GM23248 (cell line): ENCODE measurements around the gene CCL19. TPM values are rescaled to one million over a fixed set of nuclear protein-coding genes. Genes with fewer than 3 reads are reported as not detected.

Experiments
- DNase-seq: peaks from one replicate; pipeline ENCODE4 v3.0.0-alpha.2; 2015
- H2AFZ ChIP-seq: fragments of 200-600 bp; sonication (generic); 2 replicates; pipeline ENCODE4 v1.6.1; 2016; ENCODE audit warnings: antibody characterized with exemption
- H3F3A ChIP-seq: fragments of 200-600 bp; sonication (generic); 2 replicates; pipeline ENCODE4 v1.6.1; 2016; ENCODE audit warnings: mild to moderate bottlenecking, antibody characterized with exemption, mixed run types; ENCODE audit not compliant: insufficient read depth
- H3K27ac ChIP-seq: fragments of 200-600 bp; sonication (generic); 2 replicates; pipeline ENCODE4 v1.5.1; 2016; ENCODE audit warnings: mild to moderate bottlenecking
- H3K27me3 ChIP-seq: fragments of 200-600 bp; sonication (generic); replicated peaks from 2 replicates; pipeline ENCODE4 v1.6.1; 2016; ENCODE audit warnings: mild to moderate bottlenecking; ENCODE audit not compliant: insufficient read depth
- H3K36me3 ChIP-seq: fragments of 200-600 bp; sonication (generic); 2 replicates; pipeline ENCODE4 v1.6.1; 2016; ENCODE audit warnings: low read depth, mild to moderate bottlenecking
- H3K4me1 ChIP-seq: fragments of 200-600 bp; sonication (generic); 2 replicates; pipeline ENCODE4 v1.6.1; 2016; ENCODE audit warnings: mild to moderate bottlenecking; ENCODE audit not compliant: insufficient read depth
- H3K4me2 ChIP-seq: fragments of 200-600 bp; sonication (generic); one replicate; pipeline ENCODE4 v1.6.1; 2016; ENCODE audit warnings: mild to moderate bottlenecking; ENCODE audit not compliant: unreplicated experiment
- H3K4me3 ChIP-seq: fragments of 200-600 bp; sonication (generic); 2 replicates; pipeline ENCODE4 v1.5.1; 2016; ENCODE audit warnings: mild to moderate bottlenecking
- H3K79me2 ChIP-seq: fragments of 200-600 bp; sonication (generic); 2 replicates; pipeline ENCODE4 v1.6.1; 2016; ENCODE audit warnings: mild to moderate bottlenecking; ENCODE audit not compliant: insufficient read depth
- H3K9ac ChIP-seq: fragments of 200-600 bp; sonication (generic); 2 replicates; pipeline ENCODE4 v1.6.1; 2016; ENCODE audit warnings: mild to moderate bottlenecking
- H3K9me2 ChIP-seq: fragments of 200-600 bp; sonication (generic); 2 replicates; pipeline ENCODE4 v1.6.1; 2016; ENCODE audit warnings: mixed run types, mild to moderate bottlenecking, moderate library complexity; ENCODE audit not compliant: insufficient read depth
- H3K9me3 ChIP-seq: fragments of 200-600 bp; sonication (generic); one replicate; pipeline ENCODE4 v1.6.1; 2017; ENCODE audit warnings: low read depth
- H4K20me1 ChIP-seq: fragments of 200-600 bp; sonication (generic); 2 replicates; pipeline ENCODE4 v1.6.0; 2016; ENCODE audit not compliant: insufficient read depth
- EZH2 ChIP-seq: fragments of 200-600 bp; sonication (generic); IDR thresholded peaks from 2 replicates; pipeline ENCODE4 v1.6.1; 2018; ENCODE audit warnings: antibody characterized with exemption, mild to moderate bottlenecking; ENCODE audit not compliant: insufficient read depth, poor library complexity, severe bottlenecking
- EZH2phosphoT487 ChIP-seq: fragments of 200-600 bp; sonication (generic); IDR thresholded peaks from 2 replicates; pipeline ENCODE4 v1.6.1; 2018; ENCODE audit warnings: antibody characterized with exemption, moderate library complexity, mild to moderate bottlenecking, low read depth; ENCODE audit not compliant: insufficient read depth
- WGBS, 2 experiments: methylation state at CpG; one replicate each; pipeline ENCODE4 v1.1.6; 2015 to 2017; ENCODE audit warnings: low lambda C conversion rate in 2 of 2, low coverage in 1 of 2; ENCODE audit errors: missing lambda C conversion rate in 2 of 2; 5-methylcytosine and 5-hydroxymethylcytosine counted together
- in situ Hi-C: fragments of 300-500 bp; cut with MboI; formaldehyde crosslinking; loops from 2 replicates; pipeline ENCODE4 v1.15.0; 2020
- polyA plus RNA-seq: library from polyadenylated mRNA; unstranded; fragments of >200 nt; fragmentation: Nextera tagmentation; extraction: Ambion mirVana; gene quantifications from 2 replicates; pipeline ENCODE4 v1.2.1, GENCODE V29; 2016
- total RNA-seq: library from RNA; depleted of rRNA; stranded (reverse); fragments of >200 nt; shearing (Covaris generic); gene quantifications from 2 replicates; pipeline ENCODE4 v1.2.3, GENCODE V29; 2014

The CCL19 gene
- total and polyA plus RNA-seq, 2 experiments from 2014 or later: not detected

GRCh38 chr9:34689116-34689470 is 2.0 kb downstream of the CCL19 start:
- no peaks in the 10 kb centered on the region for H3K9me2 ChIP-seq
- H3K27me3 ChIP-seq: no peaks in the 10 kb centered on the region
- H3K79me2 ChIP-seq: no peaks in the 10 kb centered on the region
- in situ Hi-C loops: no loop called here
- H4K20me1 ChIP-seq: no peaks in the 10 kb centered on the region
- H3K36me3 ChIP-seq: no peaks in the 10 kb centered on the region
- no peaks in the 10 kb centered on the region for H3K9me3 ChIP-seq
- H3K4me2 ChIP-seq: no peak overlapping the region
- no peak overlapping the region for H2AFZ ChIP-seq
- 85 to 90% methylated on average over 4 of the region's 4 CpGs for WGBS, 2 experiments
- H3F3A ChIP-seq: peaks cover 12% of the 10 kb centered on the region; the same call in 1 of the 2 replicates
- no peak overlapping the region for H3K27ac ChIP-seq
- H3K4me3 ChIP-seq: no peak overlapping the region
- no peak for DNase-seq
- no peak overlapping the region for H3K9ac ChIP-seq
- H3K4me1 ChIP-seq: peaks cover 17% of the 10 kb centered on the region
- TF ChIP-seq EZH2phosphoT487 (no peak), EZH2 (no peak)

- no peak overlapping the region for H2AFZ ChIP-seq
- DNase-seq: no peak
- TF ChIP-seq EZH2: no peak
- TF ChIP-seq EZH2phosphoT487: no peak
- in situ Hi-C loops: no loop called here
- no peaks in the 10 kb centered on the region for H3K9me3 ChIP-seq
- H3K36me3 ChIP-seq: no peaks in the 10 kb centered on the region
- WGBS, 2 experiments: 78 to 83% methylated on average over 5 of the region's 5 CpGs
- H4K20me1 ChIP-seq: no peaks in the 10 kb centered on the region
- peaks cover 17% of the 10 kb centered on the region for H3K4me1 ChIP-seq
- no peaks in the 10 kb centered on the region for H3K9me2 ChIP-seq
- no peaks in the 10 kb centered on the region for H3K79me2 ChIP-seq
- no peak overlapping the region for H3K27ac ChIP-seq
- H3K4me3 ChIP-seq: no peak overlapping the region
- H3K9ac ChIP-seq: no peak overlapping the region
- H3K4me2 ChIP-seq: no peak overlapping the region
- H3F3A ChIP-seq: peaks cover 12% of the 10 kb centered on the region; the same call in 1 of the 2 replicates
- H3K27me3 ChIP-seq: no peaks in the 10 kb centered on the region
Observed at GRCh38 chr9:34688329-34689115, 2.6 kb downstream of the CCL19 start.

- in situ Hi-C loops: no loop called here
- no peaks in the 10 kb centered on the region for H3K36me3 ChIP-seq
- H3K27me3 ChIP-seq: no peaks in the 10 kb centered on the region
- no peak overlapping the region for H3K9ac ChIP-seq
- TF ChIP-seq EZH2phosphoT487 (no peak), EZH2 (no peak)
- H3K4me1 ChIP-seq: peaks cover 17% of the 10 kb centered on the region
- 97% methylated on average over 10 of the region's 10 CpGs for WGBS, 2 experiments
- H3K9me3 ChIP-seq: no peaks in the 10 kb centered on the region
- no peak overlapping the region for H3K27ac ChIP-seq
- DNase-seq: no peak
- no peaks in the 10 kb centered on the region for H3K79me2 ChIP-seq
- peaks cover 12% of the 10 kb centered on the region; the same call in 1 of the 2 replicates for H3F3A ChIP-seq
- H3K9me2 ChIP-seq: no peaks in the 10 kb centered on the region
- no peak overlapping the region for H2AFZ ChIP-seq
- no peaks in the 10 kb centered on the region for H4K20me1 ChIP-seq
- H3K4me3 ChIP-seq: no peak overlapping the region
- no peak overlapping the region for H3K4me2 ChIP-seq
Observed at GRCh38 chr9:34687276-34688030, 3.6 kb downstream of the CCL19 start.

GRCh38 chr9:34686732-34687131 is 4.3 kb downstream of the CCL19 start:
- no peaks in the 10 kb centered on the region for H3K27me3 ChIP-seq
- H3K4me3 ChIP-seq: no peak overlapping the region
- H3K4me1 ChIP-seq: peaks cover 17% of the 10 kb centered on the region
- no peaks in the 10 kb centered on the region for H3K36me3 ChIP-seq
- WGBS, 2 experiments: 5 to 12% methylated on average over 1 of the region's 1 CpG
- no peak overlapping the region for H2AFZ ChIP-seq
- no peak overlapping the region for H3K9ac ChIP-seq
- no peaks in the 10 kb centered on the region for H4K20me1 ChIP-seq
- peaks cover 12% of the 10 kb centered on the region; the same call in 1 of the 2 replicates for H3F3A ChIP-seq
- H3K27ac ChIP-seq: no peak overlapping the region
- H3K79me2 ChIP-seq: no peaks in the 10 kb centered on the region
- peak; percentile 51 for DNase-seq
- H3K9me2 ChIP-seq: no peaks in the 10 kb centered on the region
- in situ Hi-C loops: no loop called here
- TF ChIP-seq EZH2 (no peak), EZH2phosphoT487 (no peak)
- no peaks in the 10 kb centered on the region for H3K9me3 ChIP-seq
- no peak overlapping the region for H3K4me2 ChIP-seq
